B cell (primary cell): ENCODE data around the gene PIAS4. TPM values are rescaled to one million over a fixed set of nuclear protein-coding genes. Genes with fewer than 3 reads are reported as not detected.

Experiments
- ATAC-seq: fragments of 200-7000 bp; cut with Tn5 transposase; one replicate; pipeline ENCODE4 v1.10.0; 2021; ENCODE audit warnings: low read depth, mild to moderate bottlenecking, moderate number of reproducible peaks, moderate library complexity
- CTCF ChIA-PET: fragments of 350-600 bp; sonication (Branson Sonifier 250); formaldehyde crosslinking; loops from one replicate; lab custom pipeline; 2021; ENCODE audit warnings: antibody characterized with exemption, inconsistent platforms; lab: Charles Lee
- POLR2A ChIA-PET: fragments of 350-600 bp; sonication (Branson Sonifier 250); formaldehyde crosslinking; loops from one replicate; lab custom pipeline; 2021; ENCODE audit warnings: antibody characterized with exemption; lab: Charles Lee
- DNase-seq: peaks from one replicate; pipeline ENCODE4 v3.0.0; 2013
- H2AFZ ChIP-seq: 2 replicates; pipeline ENCODE4 v1.6.1; 2012; ENCODE audit warnings: mild to moderate bottlenecking, low read depth, low read length; ENCODE audit not compliant: insufficient read depth, poor library complexity, severe bottlenecking
- H3K27ac ChIP-seq, 2 donors: 1 replicate in 1 of 2; 2 replicates in 1 of 2; pipeline ENCODE4 v1.5.1; 2012 to 2013; ENCODE audit warnings: low read length in 2 of 2, mild to moderate bottlenecking in 2 of 2, moderate library complexity in 1 of 2
- H3K27me3 ChIP-seq, 4 experiments: fragments of 200-600 bp in 1 of 4; sonication (generic) in 1 of 4; replicated peaks in 1 of 4; 1 replicate in 2 of 4; 2 replicates in 2 of 4; pipeline versions ENCODE4 v1.6.1 to v1.7.0; 2013 to 2016; ENCODE audit warnings: low read length in 3 of 4, mild to moderate bottlenecking in 2 of 4, mixed read lengths in 1 of 4, moderate library complexity in 1 of 4; ENCODE audit not compliant: insufficient read depth in 4 of 4, control insufficient read depth in 3 of 4; ENCODE audit errors: control extremely low read depth in 1 of 4
- H3K36me3 ChIP-seq, 2 experiments: replicated peaks in 1 of 2; 1 replicate in 1 of 2; 2 replicates in 1 of 2; pipeline versions ENCODE4 v1.6.1 to v1.7.1; 2013; ENCODE audit warnings: low read length in 1 of 2; ENCODE audit not compliant: insufficient read depth in 2 of 2, control insufficient read depth in 1 of 2; ENCODE audit errors: control extremely low read depth in 1 of 2, extremely low read depth in 1 of 2
- H3K4me1 ChIP-seq, 2 donors: fragments of 200-600 bp in 1 of 2; sonication (generic) in 1 of 2; 1 replicate in 1 of 2; 2 replicates in 1 of 2; pipeline versions ENCODE4 v1.5.1 to v1.6.1; 2013 to 2017; ENCODE audit warnings: low read length in 2 of 2; ENCODE audit not compliant: control insufficient read depth in 2 of 2, insufficient read depth in 2 of 2
- H3K4me2 ChIP-seq: replicated peaks from 2 replicates; pipeline ENCODE3; 2012; ENCODE audit warnings: mild to moderate bottlenecking, low read depth, low read length; ENCODE audit not compliant: poor library complexity, severe bottlenecking
- H3K4me3 ChIP-seq, 5 experiments: fragments of 200-600 bp in 1 of 5; sonication (generic) in 1 of 5; 1 replicate in 3 of 5; 2 replicates in 2 of 5; pipeline versions ENCODE4 v1.5.1 to v1.7.0; 2011 to 2016; ENCODE audit warnings: low read length in 4 of 5, mild to moderate bottlenecking in 4 of 5, low read depth in 2 of 5, control low read depth in 1 of 5, moderate library complexity in 1 of 5; ENCODE audit not compliant: insufficient read depth in 1 of 5; ENCODE audit errors: control extremely low read depth in 1 of 5, extremely low read depth in 1 of 5
- H3K79me2 ChIP-seq: fragments of 200-600 bp; sonication (generic); one replicate; pipeline ENCODE4 v1.6.0; 2016; ENCODE audit warnings: low read length; ENCODE audit not compliant: control insufficient read depth, insufficient read depth
- H3K9ac ChIP-seq: fragments of 200-600 bp; sonication (generic); 2 replicates; pipeline ENCODE4 v1.6.1; 2017; ENCODE audit warnings: mild to moderate bottlenecking, low read length, moderate library complexity
- H3K9me3 ChIP-seq, 3 donors: one replicate each; pipeline versions ENCODE4 v1.6.1 to v1.7.1; 2013; ENCODE audit warnings: low read length in 2 of 3; ENCODE audit not compliant: control insufficient read depth in 2 of 3, insufficient read depth in 1 of 3; ENCODE audit errors: control extremely low read depth in 1 of 3
- H4K20me1 ChIP-seq: 2 replicates; pipeline ENCODE4 v1.6.0; 2012; ENCODE audit warnings: mild to moderate bottlenecking, low read length; ENCODE audit not compliant: insufficient read depth, control insufficient read depth, poor library complexity, severe bottlenecking
- H3K27ac Mint-ChIP-seq: one replicate; pipeline ENCODE4 v1.8.0; 2021; ENCODE audit warnings: mixed read lengths
- H3K27me3 Mint-ChIP-seq: one replicate; pipeline ENCODE4 v1.8.0; 2021; ENCODE audit warnings: mixed read lengths
- H3K4me1 Mint-ChIP-seq: one replicate; pipeline ENCODE4 v1.8.0; 2021; ENCODE audit warnings: mixed read lengths
- H3K4me3 Mint-ChIP-seq: one replicate; pipeline ENCODE4 v1.8.0; 2021; ENCODE audit warnings: mixed read lengths
- H3K9me3 Mint-ChIP-seq: one replicate; pipeline ENCODE4 v1.8.0; 2022; ENCODE audit warnings: mixed read lengths; ENCODE audit not compliant: insufficient read depth
- EZH2 ChIP-seq: IDR thresholded peaks from 2 replicates; pipeline ENCODE4 v1.6.1; 2012; ENCODE audit warnings: borderline replicate concordance, low read depth, mild to moderate bottlenecking, moderate library complexity, low read length; ENCODE audit not compliant: insufficient read depth, poor library complexity, severe bottlenecking
- WGBS: methylation state at CpG from one replicate; pipeline ENCODE4 v1.1.5; 2013; ENCODE audit warnings: missing lambda C conversion rate; ENCODE audit not compliant: insufficient coverage; 5-methylcytosine and 5-hydroxymethylcytosine counted together
- intact Hi-C: fragments of 100-400 bp; cut with micrococcal nuclease; formaldehyde crosslinking; loops from one replicate; pipeline ENCODE4 v1.10.0; 2022
- polyA plus RNA-seq: library from polyadenylated mRNA; depleted of rRNA; stranded (reverse); fragments of >200 nt; gene quantifications from 2 replicates; pipeline ENCODE4 v1.2.3, GENCODE V29; 2012
- total RNA-seq, 2 donors: library from RNA; stranded (reverse); fragments of 120-200 nt in 1 of 2; gene quantifications; 1 replicate in 1 of 2; 2 replicates in 1 of 2; pipeline versions ENCODE4 v1.2.3 to v1.2.4, GENCODE V29; 2013 to 2022
- TF ChIP-seq, protein P1 (sequence below): fragments of 200-600 bp; IDR thresholded peaks from one replicate; pipeline ENCODE4 v1.8.0; 2022; ENCODE audit warnings: antibody characterized with exemption, mild to moderate bottlenecking

The PIAS4 gene
- total and polyA plus RNA-seq, 2 donors (not counting 1 experiment from before 2014, with no cell fraction given) = 13.7 to 56.8 TPM

GRCh38 chr19:4053423-4054324 is 46.1 kb downstream of the PIAS4 start:
- ATAC-seq (no peak), DNase-seq (no peak)
- Histone ChIP-seq H3K79me2 (peaks cover 97% of the 10 kb centered on the region), H3K4me2 (no peak overlapping the region), H4K20me1 (peaks cover 96% of the 10 kb centered on the region), H3K4me1 (peaks cover under 1 to 16% of the 10 kb centered on the region in 2 donors), H3K9me3 (peaks cover 0 to 8% (median 0%) of the 10 kb centered on the region in 3 donors), H3K36me3 (peaks cover 0 to 48% of the 10 kb centered on the region in 2 experiments), H2AFZ (no peak overlapping the region), H3K27me3 (no peaks in the 10 kb centered on the region), H3K4me3 (no peak overlapping the region), H3K9ac (no peak overlapping the region), H3K27ac (no peak overlapping the region)
- H3K9me3 Mint-ChIP-seq = no peaks in the 10 kb centered on the region
- intact Hi-C loops = no loop called here
- H3K4me1 Mint-ChIP-seq = peaks cover 37% of the 10 kb centered on the region
- H3K4me3 Mint-ChIP-seq = peak overlapping the region; percentile 18
- POLR2A ChIA-PET = no interaction called here
- TF ChIP-seq, protein P1, sequence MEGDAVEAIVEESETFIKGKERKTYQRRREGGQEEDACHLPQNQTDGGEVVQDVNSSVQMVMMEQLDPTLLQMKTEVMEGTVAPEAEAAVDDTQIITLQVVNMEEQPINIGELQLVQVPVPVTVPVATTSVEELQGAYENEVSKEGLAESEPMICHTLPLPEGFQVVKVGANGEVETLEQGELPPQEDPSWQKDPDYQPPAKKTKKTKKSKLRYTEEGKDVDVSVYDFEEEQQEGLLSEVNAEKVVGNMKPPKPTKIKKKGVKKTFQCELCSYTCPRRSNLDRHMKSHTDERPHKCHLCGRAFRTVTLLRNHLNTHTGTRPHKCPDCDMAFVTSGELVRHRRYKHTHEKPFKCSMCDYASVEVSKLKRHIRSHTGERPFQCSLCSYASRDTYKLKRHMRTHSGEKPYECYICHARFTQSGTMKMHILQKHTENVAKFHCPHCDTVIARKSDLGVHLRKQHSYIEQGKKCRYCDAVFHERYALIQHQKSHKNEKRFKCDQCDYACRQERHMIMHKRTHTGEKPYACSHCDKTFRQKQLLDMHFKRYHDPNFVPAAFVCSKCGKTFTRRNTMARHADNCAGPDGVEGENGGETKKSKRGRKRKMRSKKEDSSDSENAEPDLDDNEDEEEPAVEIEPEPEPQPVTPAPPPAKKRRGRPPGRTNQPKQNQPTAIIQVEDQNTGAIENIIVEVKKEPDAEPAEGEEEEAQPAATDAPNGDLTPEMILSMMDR = no peak
- TF ChIP-seq EZH2 = no peak
- no peak overlapping the region for H3K27ac Mint-ChIP-seq
- CTCF ChIA-PET = no interaction called here
- no peaks in the 10 kb centered on the region for H3K27me3 Mint-ChIP-seq
- 97% methylated on average over 74 of the region's 82 CpGs for WGBS
